ENCODE measurements around the gene RNF166. TPM values are rescaled to one million over a fixed set of nuclear protein-coding genes. Genes with fewer than 3 reads are reported as not detected.

Gene RNF166
- polyA plus RNA-seq, 1 donor, result 16.0 TPM

DNA sequence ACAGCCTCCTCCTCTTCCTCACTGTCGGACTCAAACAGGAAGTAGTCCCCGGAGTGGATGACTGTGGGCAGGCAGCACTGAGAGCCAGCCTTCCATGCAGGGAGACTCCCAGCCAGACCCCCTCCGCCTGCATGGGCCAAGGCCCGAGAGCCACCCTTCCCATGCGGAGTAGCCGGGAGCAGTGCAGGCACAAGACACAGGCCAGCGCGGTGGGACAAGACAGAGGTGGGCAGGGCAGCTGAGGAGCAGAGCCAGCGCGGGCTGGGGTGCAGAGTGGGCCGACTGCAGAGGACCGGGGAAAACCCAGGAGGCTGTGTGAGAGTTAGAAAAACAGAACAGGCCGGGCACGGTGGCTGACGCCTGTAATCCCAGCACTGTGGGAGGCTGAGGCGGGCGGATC, 17.7 kb upstream of the RNF166 start:
- DNase-seq (ENCODE audit: low read depth), result no peak

DNA sequence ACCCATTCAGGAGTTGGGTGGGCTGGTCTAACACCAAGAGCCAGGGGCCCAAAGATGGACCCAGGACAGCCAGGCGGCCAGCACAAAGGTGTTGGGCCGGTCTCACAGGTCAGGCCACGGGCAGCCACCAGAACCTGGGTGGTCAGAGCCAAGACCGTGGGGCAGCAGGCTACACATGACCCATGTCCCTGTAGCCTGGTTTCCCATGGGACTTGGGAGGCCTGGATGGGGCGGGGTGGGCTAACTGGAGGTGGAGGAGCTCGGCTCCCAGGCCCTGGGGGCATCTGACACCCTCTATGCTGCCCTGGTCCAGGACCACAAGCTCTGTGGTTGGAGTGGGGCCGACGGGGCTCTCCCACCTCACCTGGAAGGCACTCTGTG, 17.3 kb upstream of the RNF166 start:
- DNase-seq (ENCODE audit: low read depth), result no peak

DNA sequence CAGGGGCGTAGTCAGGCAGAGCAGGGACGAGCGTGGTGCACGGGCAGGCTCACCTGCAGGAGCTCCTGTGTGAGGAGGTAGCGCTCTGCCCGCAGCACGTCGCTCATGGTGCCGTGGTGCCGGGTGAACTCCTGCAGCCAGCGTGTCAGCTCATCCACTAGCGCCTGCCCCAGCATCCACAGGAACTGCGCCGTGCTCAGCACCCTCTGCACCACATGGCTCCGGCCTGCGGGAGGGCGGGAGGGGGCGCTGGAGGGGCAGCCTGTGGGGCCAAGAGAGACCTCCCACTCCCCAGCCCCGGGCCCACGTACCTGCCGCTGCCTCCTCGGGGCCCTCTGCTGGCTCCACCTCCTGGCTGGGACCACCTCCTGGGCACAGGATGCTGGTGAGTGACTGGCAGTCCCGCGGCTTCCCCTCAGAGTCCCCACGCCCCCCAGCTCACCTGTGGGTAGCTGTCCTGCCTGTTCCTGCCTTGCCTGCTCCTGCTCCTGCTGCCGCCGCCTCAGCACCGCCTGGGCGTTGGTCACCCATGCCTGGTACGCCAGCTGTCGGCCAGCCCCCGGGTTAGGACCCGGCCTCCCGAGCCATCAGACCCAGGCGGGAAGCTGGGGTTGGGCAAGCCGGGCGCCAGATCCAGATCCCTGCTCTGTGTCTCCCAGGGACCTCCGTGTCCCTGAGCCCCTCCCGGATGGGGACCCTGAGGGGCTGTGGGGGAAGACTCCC, 16.7 kb upstream of the RNF166 start:
- DNase-seq (ENCODE audit: low read depth), result no peak

DNA sequence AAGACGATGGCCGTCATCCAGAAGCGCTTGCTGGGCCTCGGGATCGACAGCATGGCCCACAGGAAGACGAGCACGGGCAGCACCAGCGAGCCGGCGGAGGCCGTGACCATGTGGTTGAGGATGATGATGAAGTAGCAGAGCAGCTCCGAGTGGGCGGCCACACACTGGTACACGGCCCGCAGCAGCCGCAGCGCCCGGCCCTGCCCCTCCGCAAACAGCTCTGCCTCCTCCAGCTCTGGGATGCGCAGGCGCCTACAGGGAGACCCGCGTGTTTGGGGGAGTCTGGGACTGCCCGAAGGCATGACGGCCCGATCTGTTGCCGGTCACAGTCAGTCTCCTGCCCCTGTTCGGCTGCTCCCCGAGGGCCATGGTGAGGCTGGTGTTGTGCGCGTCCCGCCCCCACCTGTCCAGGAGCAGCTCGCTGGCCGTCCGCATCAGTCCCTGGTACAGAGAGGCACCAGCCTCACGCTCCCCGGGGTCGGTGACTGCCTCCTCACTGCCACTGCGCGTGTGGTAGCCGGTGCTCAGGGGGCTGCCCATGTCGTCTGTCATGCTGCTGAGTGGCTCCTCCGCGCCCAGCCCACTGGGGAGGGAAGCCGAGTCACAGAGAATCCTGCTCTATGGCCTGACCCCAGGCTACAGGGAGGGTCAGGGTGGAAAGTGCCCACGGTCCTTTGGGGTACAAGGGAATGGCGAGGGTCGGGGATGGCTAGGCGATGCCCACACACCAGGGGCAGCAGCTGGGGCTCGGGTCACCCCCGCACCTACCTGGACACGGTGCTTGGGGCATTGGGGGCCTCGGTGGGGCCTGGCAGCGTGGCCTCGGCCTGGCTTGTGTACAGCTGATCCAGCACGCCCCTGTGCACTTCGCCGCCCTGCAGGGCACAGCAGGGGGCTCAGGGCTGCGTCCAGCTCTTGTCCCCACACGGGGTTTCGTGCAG, 15.9 kb upstream of the RNF166 start:
- no peak for DNase-seq (ENCODE audit: low read depth)

DNA sequence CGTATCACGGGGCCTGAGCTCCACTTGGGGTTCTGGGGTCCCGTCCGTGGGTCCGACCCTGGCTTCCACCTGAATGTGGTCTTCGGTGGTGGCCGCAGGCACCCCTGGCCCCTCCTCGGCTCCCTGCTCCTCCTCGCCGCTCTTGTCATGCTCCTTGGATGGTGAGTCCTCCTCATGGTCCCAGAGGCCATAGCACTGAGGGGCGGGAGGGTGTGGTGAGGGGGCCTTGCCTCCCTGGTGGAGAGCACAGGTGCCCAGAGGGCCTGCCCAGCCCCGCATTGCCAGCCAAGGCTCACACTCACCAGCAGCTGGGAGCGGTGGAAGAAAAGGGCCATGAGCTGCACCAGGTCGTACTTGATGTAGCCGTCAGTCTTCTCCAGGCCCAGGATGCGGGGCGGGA, 15.0 kb upstream of the RNF166 start:
- DNase-seq (ENCODE audit: low read depth), result no peak

DNA sequence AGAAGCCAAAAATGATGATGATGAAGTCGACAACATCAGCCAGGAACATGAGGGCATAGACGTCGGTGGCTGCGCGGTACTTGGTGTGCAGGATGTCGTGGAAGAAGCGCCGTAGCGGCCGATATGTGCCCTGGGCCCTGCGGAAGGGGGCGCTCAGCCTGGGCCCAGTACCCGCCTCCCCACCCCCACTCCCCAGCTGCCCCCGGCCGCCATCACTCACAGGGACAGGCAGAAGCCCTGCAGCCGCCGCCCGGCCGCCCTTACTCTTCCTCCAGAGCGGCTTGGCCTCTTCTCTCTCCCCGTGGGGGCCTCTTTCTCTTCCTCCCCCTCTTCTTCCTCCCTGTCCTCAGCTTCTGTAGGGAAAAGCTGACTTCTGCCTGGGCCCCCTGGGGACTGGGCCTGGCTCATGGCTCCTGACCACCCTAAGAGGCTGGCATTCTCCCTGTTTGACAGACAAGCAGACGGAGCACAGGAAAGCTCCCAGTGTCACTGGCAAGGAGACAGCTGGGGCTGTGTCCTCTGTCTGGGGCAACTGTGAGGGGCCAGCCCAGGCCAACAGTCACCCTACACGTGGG, 14.3 kb upstream of the RNF166 start:
- no peak for DNase-seq (ENCODE audit: low read depth)

DNA sequence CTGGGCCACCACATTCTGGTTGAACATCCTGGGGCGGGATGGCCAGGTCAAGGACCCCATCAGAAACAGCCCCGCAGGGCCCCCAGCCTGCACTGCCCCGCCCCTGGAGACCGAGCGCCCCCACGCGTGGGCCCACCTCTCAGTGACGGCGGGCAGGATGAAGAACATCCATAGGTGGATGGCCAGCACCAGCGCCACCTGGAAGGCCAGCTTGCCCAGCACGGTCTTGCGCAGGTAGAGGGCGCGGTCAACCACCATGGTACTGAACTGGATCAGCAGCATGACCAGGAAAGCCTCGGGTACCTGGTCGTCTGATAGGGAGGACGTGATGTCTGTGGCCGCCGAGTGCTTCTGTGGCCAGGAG, 13.7 kb upstream of the RNF166 start:
- DNase-seq (ENCODE audit: low read depth), result no peak

DNA sequence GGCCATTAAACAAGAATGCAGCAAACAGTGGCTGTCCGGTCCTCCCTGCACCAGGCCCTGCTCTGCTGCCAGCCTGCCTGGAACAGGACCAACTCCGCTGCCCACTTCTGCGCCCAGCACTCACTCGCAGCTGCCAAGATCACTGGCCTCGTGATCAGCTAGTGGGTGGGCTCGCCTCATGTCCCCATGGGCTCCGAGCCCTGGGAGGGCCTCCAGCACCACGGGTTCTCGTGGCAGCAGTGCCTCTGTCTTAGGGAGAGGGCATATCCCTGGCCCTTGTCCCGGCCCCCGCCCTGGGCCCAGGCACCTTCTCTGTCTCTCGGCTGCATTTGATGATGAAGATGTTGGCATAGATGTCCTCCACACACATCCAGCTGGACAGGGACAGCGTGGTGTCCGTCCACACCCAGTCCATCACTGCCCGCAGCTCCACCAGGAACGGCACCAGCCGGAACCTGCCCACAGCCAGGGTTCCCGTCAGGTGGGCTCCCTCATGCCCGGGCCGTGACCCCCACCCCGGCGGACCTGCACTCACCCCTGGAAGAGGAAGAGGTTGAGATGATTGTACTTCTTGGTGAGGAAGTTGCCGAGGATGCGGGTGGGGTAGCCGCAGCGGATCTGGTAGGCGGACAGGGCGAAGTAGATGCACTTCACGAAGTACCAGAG, 13.2 kb upstream of the RNF166 start:
- no peak for DNase-seq (ENCODE audit: low read depth)

DNA sequence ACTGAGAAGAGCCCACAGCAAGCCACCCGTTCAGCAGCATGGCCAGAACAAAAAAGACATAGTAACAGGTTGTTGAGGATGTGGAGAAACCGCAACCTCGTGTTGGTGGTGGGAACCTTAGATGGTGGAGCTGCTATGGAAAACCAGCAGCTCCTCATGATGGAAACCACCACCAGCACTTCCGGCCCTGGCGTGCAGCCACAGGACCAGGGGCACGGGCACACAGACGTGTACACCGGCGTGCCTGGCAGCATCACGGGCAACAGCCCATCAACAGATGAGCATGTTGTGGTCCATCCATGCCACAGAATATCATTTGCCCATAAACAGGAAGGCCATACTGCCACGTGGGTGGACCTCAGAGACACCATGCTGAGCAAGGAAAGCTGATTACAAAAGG, 12.0 kb upstream of the RNF166 start:
- no peak for DNase-seq (ENCODE audit: low read depth)

DNA sequence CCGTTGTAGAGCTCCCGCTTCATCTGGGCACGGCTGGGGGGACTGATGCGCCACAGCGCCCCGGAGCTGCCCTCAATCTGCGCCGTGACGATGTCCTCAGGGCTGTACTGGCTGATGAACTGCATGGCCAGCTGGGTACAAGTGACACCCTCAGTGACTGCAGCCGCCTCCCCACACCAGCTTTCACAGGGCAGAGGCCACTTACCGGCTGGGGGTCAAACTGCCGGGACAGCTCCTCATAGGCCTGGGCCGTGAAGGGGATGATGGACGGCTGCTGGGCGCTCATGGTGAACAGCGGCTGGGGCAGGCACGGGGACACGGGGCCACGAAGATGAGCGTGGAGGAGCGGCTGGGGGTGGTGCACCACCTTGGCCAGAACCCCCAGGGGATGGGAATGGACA, 10.4 kb upstream of the RNF166 start:
- no peak for DNase-seq (ENCODE audit: low read depth)

DNA sequence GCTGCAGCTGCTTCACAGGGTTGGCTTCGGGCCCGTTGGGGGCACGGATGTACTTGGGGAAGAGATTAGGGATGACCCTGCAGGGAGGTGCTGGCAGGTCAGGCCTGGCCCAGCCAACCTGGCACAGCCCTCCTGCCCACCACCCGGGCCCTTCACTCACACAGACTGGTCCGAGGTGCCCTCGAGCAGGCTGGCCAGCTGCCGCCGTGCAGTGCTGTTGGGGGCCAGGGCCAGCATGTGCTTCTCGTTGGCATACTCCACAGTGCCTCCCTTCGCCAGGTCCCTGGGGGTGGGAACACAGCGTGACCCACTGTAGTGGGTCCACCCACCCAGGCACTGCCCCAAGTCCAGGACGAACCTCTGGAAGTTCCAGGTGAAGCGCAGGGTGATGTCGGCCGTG, 10.0 kb upstream of the RNF166 start:
- DNase-seq (ENCODE audit: low read depth), result no peak

DNA sequence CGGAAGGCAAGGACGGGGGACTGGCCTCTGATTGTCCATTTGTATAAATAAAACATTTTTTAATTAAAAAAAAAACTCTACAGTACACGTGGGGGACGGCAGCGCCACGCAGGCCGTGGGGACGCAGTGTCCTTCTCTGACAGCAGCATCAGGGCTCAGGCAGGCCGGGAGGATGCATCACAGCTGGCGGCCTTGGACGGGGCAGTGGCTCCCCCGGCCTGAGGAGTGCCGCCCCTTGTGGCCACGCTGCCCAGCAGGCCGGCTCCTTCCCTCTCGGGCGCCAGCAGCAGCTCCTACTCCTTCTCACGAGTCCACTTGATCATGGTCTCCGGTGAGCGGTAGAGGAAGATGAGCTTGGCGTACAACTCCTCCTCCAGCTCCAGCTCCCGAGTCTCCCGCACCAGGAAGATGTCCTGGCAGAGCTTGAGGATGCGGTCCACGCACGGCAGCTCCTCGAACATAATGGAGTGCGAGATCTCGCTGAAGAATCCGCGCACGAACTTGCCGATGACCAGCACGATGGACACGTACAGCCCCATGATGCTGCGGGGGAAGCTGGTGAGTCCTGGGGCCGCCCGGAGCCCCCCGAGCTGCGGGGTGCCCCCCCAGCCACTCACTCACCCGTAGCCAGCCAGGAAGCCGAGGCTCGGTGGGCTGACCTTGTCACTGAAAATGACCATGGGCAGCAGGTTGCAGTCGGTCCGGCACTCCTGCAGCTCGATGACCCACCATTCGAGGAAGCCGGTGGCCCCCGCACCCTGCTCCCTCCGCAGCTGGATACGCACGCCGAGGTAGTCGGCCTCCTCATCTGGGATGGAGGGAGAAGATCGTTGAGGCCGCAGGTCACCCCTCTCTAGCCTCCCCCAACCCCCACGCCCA, 9.3 kb upstream of the RNF166 start:
- DNase-seq (ENCODE audit: low read depth), result no peak

DNA sequence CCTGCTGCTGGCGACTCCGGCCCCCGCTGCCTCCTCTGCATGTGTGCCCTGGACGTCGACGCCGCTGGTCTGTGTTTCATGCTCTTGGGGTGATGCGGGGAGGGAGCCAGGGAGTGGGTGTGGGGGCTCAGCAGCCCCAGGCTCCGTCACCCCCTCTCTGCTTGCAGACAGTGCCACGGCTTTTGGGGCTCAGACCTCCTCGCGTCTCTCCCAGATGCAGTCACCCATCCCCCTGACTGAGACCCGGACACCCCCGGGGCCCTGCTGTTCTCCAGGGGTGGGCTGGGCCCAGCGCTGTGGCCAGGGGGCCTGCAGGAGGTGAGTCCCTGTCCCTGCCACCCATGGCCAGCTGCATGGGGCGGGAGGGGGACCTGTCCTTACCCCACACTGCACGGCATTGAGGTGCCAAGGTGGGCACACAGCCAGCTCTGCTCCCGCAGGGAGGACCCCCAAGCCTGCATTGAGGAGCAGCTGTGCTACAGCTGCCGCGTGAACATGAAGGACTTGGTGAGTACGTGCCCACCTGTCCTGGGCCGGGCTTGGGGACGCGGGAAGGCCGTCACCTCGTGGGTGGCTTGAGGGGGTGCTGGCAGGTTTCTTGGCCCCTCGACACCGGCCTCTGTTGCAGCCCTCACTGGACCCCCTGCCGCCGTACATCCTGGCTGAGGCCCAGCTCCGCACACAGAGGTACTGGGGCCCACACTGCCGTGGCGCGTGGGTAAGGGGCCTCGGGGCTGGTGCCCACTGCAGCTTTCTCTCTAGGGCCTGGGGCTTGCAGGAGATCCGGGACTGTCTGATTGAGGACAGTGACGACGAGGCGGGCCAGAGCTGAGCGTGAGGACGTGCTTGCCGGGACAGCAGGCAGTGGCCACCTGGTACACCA, 8.5 kb upstream of the RNF166 start:
- DNase-seq (ENCODE audit: low read depth), result no peak

DNA sequence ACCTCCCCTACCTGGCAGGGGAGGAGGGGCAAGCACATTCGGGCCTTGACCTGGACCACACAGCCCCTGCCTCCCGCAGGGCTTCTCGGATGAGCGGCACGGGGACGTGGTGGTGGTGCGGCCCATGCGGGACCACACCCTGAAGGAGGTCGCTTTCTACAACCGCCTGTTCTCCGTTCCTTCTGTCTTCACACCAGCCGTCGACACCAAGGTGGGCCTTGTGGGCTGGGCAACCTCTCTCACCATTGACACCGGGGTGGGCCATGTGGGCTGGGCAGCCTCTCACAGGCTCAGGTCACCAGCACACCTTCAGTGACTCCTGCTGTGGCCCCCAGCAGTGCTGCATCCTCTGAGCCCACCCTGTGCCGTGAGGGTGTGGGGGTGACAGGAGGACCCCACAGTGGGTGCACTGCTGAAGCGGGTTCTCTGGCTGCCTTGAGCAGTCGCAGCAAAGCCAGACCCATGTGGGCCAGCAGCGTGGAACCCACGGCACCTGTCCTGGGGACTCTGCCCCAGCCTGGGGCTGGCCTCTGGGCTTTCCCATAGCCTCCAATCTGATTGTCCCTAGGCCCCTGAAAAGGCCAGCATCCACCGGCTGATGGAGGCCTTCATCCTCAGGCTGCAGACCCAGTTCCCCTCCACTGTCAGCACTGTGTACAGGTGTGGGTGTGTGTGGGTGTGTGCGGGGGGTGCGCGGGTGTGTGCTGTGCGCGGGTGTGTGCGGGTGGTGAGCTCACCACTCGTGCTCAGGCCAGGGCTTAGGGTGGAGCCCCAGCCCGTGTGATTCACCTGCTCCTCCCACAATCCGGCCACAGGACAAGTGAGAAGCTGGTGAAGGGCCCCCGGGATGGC, 7.6 kb upstream of the RNF166 start:
- DNase-seq (ENCODE audit: low read depth), result no peak

DNA sequence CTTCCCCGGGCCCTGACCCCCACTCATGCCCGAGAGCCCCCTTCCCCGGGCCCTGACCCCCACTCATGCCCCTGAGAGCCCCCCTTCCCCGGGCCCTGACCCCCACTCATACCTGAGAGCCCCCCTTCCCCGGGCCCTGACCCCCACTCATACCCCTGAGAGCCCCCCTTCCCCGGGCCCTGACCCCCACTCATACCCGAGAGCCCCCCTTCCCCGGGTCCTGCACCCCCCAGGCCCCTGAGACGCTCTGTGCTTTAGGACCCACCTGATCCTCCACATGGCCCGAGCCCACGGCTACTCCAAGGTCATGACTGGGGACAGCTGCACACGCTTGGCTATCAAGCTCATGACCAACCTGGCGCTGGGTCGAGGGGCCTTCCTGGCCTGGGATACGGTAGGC, 6.8 kb upstream of the RNF166 start:
- no peak for DNase-seq (ENCODE audit: low read depth)

DNA sequence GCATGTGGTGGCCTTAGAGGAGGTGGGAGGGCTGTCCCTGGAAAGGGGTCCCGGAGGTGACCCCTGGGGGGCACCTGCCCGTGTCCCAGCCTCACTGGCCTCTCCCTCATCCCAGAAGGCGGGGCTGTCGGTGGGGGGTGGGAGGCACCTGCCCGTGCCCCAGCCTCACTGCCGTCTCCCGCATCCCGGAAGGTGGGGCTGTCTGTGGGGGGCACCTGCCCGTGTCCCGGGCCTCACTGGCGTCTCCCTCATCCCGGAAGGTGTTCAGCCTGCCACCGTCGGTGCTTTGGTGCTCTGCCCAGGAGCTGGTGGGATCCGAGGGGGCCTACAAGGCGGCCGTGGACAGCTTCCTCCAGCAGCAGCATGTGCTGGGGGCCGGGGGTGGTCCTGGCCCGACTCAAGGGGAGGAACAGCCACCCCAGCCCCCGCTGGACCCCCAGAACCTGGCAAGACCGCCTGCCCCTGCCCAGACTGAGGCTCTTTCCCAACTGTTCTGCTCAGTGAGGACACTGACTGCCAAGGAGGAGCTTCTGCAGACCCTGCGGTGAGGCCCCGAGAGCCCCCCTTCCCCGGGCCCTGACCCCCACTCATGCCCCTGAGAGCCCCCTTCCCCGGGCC, 6.3 kb upstream of the RNF166 start:
- no peak for DNase-seq (ENCODE audit: low read depth)

DNA sequence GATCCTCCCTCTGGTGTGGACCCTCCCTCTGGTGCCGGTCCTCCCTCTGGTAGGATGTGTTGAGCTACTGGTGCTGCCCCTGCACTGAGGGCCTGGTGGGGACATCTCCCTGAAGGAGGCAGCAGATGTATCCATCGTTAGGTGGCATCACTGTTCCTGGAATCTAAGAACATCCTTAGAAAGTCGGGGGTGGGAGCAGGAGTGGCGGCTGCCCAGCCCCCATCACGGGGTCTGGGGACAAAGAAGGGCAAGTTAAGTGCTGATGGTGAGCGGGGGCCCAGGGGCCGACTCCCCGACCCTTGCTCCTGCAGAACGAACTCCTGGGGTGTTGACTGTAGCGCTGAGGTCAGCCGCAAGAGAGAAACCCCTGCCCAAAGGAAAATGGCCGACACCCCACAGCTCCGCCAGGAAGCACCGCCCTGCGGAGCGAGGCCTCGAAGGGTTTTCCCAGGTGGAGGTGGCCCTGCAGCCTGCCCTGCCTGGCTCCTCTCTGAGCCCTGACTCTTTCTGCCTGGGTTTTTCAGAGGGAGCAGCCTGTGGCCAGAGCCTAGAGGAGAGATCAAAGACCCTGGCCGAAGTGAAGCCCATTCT, 5.6 kb upstream of the RNF166 start:
- no peak for DNase-seq (ENCODE audit: low read depth)

DNA sequence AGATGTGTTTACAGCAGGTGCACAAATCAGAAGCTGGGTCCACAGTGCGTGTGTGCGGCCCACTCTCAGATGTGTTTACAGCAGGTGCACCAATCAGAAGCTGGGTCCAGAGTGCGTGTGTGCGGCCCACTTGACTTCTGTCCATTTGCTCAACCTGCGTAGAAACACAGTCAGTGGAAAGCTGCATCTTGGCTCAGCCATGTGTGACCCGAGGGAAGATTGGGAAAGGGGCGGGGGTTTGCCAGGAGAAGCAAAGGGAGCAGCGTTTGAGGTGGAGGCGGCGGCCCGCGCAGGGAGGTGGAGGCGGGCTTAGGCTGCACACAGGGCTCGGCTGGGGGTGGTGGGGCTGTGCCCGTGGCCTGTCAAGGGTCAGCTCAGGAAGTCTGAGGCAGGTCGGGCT, 4.3 kb upstream of the RNF166 start:
- no peak for DNase-seq (ENCODE audit: low read depth)
